ENCODE measurements around the gene OR5H14. TPM values are rescaled to one million over a fixed set of nuclear protein-coding genes. Genes with fewer than 3 reads are reported as not detected.

OR5H14 gene
- not detected for total RNA-seq
- polyA plus RNA-seq, result not detected
- long read RNA-seq, donor 1, result 0 reads
- long read RNA-seq, donor 2, result 0 reads

DNA sequence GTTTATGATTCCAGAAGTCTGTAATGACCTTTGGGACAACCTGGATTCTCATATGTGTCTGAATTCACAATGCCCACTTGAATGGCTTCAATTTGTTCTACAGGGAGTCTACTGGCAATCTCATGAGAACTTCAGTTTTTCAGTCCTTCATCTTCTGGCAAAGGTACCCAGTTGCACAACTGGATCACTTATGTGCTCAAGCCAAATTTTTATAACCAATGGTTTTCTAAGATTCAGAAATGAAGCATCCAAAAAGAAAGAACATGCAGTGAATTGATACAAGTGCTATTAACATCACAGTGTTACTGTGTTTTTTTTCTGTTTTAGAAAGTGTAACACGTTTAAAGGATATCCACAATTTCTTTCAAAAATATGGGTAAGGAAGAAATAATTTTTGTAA lies at the start of gene OR5H14:
OR5H14 (plus strand) TSS at position 301 of the 400 bp plus-strand sequence. CDS start 1,907 bp downstream, outside the sequence.
- H3K4me1 ChIP-seq, result no peaks in the 10 kb centered on the region
- H3K36me3 ChIP-seq (ENCODE audit: insufficient read depth in 1 of 2, low read depth in 1 of 2), result no peaks in the 10 kb centered on the region
- WGBS, 3 donors, result 60 to 74% (median 70%) methylated on average over 1 of the region's 1 CpG
- intact Hi-C loops (cut with DNase I), result no loop called here
- TF ChIP-seq, protein P1, sequence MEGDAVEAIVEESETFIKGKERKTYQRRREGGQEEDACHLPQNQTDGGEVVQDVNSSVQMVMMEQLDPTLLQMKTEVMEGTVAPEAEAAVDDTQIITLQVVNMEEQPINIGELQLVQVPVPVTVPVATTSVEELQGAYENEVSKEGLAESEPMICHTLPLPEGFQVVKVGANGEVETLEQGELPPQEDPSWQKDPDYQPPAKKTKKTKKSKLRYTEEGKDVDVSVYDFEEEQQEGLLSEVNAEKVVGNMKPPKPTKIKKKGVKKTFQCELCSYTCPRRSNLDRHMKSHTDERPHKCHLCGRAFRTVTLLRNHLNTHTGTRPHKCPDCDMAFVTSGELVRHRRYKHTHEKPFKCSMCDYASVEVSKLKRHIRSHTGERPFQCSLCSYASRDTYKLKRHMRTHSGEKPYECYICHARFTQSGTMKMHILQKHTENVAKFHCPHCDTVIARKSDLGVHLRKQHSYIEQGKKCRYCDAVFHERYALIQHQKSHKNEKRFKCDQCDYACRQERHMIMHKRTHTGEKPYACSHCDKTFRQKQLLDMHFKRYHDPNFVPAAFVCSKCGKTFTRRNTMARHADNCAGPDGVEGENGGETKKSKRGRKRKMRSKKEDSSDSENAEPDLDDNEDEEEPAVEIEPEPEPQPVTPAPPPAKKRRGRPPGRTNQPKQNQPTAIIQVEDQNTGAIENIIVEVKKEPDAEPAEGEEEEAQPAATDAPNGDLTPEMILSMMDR (IDR thresholded peaks at IDR 0.05), result no peak
- no peak for ATAC-seq
- H3K27me3 ChIP-seq (ENCODE audit: insufficient read depth in 3 of 3, low read length in 2 of 3), result no peaks in the 10 kb centered on the region
- H3K27ac ChIP-seq, result no peak within 1 kb of the TSS
- H3K9me3 ChIP-seq, result no peaks in the 10 kb centered on the region
- no peak for DNase-seq
- H3K4me3 ChIP-seq, result no peak within 1 kb of the TSS

DNA sequence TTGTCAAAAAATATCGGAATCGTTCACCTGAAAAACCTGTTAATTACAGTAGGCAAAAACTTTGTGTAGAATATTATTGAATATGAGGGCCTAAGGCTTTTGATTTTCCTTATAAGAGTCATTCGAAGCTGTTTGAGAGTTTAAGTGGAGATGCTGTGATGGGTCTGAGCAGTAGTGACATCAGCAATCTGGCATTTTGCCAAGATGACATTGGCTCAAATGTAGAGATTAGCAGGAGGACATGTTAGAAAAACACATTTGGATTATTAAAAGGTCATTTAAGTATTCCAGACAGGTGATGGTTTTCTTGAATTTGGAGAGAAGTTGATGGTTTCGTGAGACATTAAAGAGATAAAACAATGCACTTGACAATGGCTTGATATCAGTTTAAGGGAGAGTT lies 47.4 kb upstream of the OR5H14 start:
- no peak for DNase-seq
- intact Hi-C loops (cut with DNase I), result no loop called here
- 78 to 82% (median 80%) methylated on average over 4 of the region's 4 CpGs for WGBS, 3 donors
- Histone ChIP-seq H3K27ac (no peak overlapping the region), H3K9me3 (no peaks in the 10 kb centered on the region), H3K4me3 (no peak overlapping the region), H3K4me1 (no peaks in the 10 kb centered on the region), H3K27me3 (ENCODE audit: insufficient read depth in 3 of 3, low read length in 2 of 3) (no peaks in the 10 kb centered on the region), H3K36me3 (ENCODE audit: insufficient read depth in 1 of 2, low read depth in 1 of 2) (no peaks in the 10 kb centered on the region)
- TF ChIP-seq, protein P1 (IDR thresholded peaks at IDR 0.05), result no peak
- no peak for ATAC-seq

DNA sequence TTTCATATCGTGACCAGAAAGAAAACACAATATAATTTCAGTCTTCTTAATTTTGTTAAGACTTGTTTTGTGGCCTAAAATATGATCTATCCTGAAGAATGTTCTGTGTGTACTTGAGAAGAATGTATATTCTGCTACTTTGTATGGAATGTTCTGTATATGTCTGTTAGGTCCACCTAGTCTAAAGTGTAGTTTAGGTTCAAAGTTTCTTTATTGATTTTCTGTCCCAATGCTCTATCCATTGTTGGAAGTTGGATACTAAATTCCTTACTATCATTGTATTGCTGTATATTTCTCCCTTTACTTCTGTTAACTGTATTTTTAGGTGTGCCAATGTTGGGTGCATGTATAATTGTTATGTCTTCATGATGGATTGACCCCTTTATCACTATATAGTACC lies 39.1 kb upstream of the OR5H14 start:
- peaks cover 6% of the 10 kb centered on the region for H3K9me3 ChIP-seq
- H3K36me3 ChIP-seq (ENCODE audit: insufficient read depth in 1 of 2, low read depth in 1 of 2), result no peaks in the 10 kb centered on the region
- 42 to 50% (median 47%) methylated on average over 1 of the region's 1 CpG for WGBS, 3 donors
- TF ChIP-seq, protein P1 (IDR thresholded peaks at IDR 0.05), result no peak
- H3K27ac ChIP-seq, result no peak overlapping the region
- no peak for DNase-seq
- no peak for ATAC-seq
- no peak overlapping the region for H3K4me3 ChIP-seq
- intact Hi-C loops (cut with DNase I), result no loop called here
- H3K27me3 ChIP-seq (ENCODE audit: insufficient read depth in 3 of 3, low read length in 2 of 3), result no peaks in the 10 kb centered on the region
- no peaks in the 10 kb centered on the region for H3K4me1 ChIP-seq

DNA sequence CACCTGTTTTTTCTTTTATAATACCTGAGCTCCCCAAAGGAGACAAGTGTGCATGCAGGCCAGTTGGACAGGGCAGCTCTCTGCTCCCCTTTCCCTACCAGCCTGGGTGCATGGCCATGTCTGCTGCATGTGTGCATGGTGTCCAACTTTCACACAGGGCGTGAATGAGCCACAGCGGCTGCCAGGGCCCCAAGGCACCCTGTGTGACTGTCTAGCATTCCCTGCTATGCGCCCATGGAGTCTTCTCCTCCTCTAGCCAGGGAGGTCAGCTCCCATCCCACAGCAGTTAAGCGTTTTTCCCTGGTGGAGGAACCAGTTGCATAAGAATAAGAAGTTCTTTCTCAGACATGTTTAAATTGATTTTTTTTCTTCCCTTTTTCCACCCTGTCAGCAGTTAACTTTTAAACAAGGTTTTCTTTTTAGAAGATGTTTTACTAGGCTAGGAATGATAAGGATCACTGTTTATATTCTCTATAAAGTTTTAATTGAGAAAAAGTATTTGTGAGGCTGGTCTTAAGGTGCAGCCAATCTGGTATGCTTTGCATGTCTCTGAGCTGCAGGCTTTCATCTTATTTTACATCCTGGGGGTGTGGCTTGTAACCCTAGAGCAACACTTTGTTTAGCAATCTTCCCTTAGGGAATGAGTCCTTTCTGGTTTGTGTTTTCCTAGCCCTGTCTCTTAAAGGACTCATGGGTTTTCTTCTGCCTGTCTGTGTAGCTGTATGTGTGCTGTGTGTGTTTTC lies 37.3 kb upstream of the OR5H14 start:
- Histone ChIP-seq H3K27ac (no peak overlapping the region), H3K9me3 (peaks cover 6% of the 10 kb centered on the region), H3K36me3 (ENCODE audit: insufficient read depth in 1 of 2, low read depth in 1 of 2) (no peaks in the 10 kb centered on the region), H3K27me3 (ENCODE audit: insufficient read depth in 3 of 3, low read length in 2 of 3) (no peaks in the 10 kb centered on the region), H3K4me1 (no peaks in the 10 kb centered on the region), H3K4me3 (no peak overlapping the region)
- WGBS, 3 donors, result 80% methylated on average over 4 of the region's 4 CpGs
- no peak for DNase-seq
- TF ChIP-seq, protein P1 (IDR thresholded peaks at IDR 0.05), result no peak
- intact Hi-C loops (cut with DNase I), result no loop called here
- ATAC-seq, result no peak

DNA sequence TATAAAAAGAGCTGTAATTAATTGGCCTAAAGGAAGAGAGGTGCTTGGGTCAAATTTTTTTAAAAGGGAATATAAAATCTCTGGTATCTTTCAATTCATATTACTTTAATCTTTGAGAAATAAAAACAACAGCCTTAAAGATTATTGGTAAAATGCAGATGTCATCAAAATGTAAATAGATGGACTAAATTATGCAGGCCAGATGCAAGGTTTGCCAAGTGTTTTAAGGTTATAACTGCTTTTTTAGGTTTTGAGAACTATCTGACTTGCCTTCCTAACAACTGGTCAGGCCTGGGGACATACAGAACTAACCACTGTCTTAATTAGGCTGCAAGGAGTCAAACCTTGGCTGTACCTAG lies 36.8 kb upstream of the OR5H14 start:
- no peak for ATAC-seq
- TF ChIP-seq, protein P1 (IDR thresholded peaks at IDR 0.05), result no peak
- Histone ChIP-seq H3K4me1 (no peaks in the 10 kb centered on the region), H3K36me3 (ENCODE audit: insufficient read depth in 1 of 2, low read depth in 1 of 2) (no peaks in the 10 kb centered on the region), H3K9me3 (peaks cover 6% of the 10 kb centered on the region), H3K4me3 (no peak overlapping the region), H3K27me3 (ENCODE audit: insufficient read depth in 3 of 3, low read length in 2 of 3) (no peaks in the 10 kb centered on the region), H3K27ac (no peak overlapping the region)
- no peak for DNase-seq
- intact Hi-C loops (cut with DNase I), result no loop called here
